HG03575 (cell line): ENCODE data around the gene KCNJ14.
A peak's percentile ranks its signal among the peaks of the same experiment; 100 is the strongest.

Source experiments
- ATAC-seq: cut with Tn5 transposase; IDR thresholded peaks from one replicate; pipeline ENCODE4 v1.9.1; 2021; ENCODE audit not compliant: unreplicated experiment, insufficient number of reproducible peaks, low FRiP score; ENCODE audit errors: extremely low read depth

Gene KCNJ14

DNA sequence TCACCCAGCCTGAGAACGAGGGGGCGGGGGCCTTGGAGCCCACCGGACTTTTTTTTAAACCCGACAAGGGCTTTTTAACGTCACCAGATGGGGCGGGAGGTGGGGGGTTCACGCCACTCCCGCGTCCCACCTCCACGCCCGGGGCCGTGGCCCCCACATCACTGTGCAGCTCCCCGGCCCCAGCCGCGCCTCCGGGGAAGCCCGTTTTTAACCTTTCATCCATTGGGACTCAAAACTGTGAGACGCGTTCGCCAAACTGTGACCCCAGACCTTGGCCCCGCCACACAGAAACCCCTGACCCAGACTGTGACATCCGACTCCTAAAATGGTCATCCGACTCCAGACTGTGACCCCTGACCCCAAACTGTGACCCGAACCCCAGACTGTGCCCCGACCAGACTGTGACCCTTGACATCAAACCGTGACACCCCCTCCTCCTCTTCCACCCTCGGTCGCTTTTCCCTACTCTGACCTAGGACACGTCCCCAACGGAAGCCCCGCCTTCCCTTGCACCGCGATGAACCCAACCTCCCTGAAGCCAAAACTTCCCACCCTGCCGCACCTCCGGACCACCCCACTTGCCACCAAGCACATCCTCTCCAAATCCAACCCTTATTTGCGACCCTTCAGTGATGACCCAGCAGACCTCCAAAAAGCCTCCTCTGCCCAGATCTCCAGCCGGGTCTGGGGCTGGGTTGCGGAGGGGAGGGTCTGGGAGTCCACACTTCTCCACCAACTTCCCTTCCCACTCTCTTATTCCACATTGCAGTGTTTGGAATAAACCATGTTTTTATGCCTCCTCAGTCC lies 11.0 kb upstream of the KCNJ14 start:
- ATAC-seq = no peak

DNA sequence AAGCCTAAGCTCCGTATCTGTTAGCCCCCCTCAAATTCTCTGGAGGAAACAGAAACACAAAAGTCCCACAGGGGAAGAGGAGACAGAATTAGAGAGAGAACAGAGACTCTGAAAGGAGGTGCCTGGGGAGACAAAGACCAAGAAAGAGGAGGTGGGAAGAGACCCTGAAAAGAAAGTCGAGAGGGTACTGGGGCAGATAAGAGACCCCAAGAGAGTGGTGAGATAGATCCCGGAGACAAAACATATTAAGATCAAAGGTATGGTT lies 10.5 kb upstream of the KCNJ14 start:
- no peak for ATAC-seq

- peak; percentile 9 for ATAC-seq
Measured at GRCh38 chr19:48445256-48445605, 10.1 kb upstream of the KCNJ14 start.

DNA sequence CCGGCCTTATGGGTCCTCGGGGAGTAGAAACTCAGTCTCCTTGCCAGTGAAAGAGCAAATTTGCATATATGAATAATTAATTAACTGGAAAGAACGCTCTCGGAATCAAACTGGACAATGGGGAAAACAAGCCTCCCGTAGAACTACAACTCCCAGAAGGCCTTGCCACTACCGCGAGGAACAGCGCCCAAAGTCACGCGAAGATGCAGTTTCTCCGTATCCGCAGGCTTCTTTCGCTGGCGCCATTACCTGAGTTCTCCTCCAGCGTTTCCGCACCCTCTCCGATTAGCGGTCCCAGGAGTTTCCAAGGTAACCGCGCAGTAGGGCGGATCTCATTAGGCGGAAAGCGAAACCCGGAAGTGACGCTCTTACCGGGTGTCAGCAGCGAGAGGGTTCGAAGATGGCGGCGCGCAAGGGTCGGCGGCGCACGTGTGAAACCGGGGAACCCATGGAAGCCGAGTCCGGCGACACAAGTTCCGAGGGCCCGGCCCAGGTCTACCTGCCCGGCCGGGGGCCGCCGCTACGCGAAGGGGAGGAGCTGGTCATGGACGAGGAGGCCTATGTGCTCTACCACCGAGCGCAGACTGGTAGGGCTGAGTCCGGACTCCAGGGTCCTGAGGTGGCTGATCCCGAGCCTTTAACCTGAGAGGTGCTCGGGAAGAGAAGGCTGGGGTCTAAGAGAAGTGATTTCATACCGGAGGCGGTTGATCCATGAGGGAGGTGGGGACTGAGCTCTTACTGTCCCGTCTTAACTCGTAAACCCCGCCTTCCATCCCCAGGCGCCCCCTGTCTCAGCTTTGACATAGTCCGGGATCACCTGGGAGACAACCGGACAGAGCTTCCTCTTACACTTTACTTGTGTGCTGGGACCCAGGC lies 9.5 kb upstream of the KCNJ14 start, which contains the start of gene GRWD1:
Gene GRWD1 (plus strand): TSS at position 378 of the 876 bp plus-strand sequence. CDS start 23 bp downstream, at position 401.
- ATAC-seq = peak; percentile 37

DNA sequence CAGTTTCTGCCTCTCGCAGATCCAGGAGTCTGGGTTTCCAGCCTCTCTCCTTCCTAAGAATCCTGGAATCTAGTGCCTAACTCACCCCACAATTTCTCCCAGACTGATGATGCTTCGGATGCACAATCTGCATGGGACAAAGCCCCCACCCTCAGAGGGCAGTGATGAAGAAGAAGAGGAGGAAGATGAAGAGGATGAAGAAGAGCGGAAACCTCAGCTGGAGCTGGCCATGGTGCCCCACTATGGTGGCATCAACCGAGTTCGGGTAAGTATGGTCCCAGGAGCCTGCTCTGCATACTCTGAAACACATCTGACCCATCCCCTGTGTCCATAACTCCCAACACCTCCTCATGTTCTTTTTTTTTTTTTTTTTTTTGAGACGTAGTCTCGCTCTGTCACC lies 8.8 kb upstream of the KCNJ14 start:
- no peak for ATAC-seq

DNA sequence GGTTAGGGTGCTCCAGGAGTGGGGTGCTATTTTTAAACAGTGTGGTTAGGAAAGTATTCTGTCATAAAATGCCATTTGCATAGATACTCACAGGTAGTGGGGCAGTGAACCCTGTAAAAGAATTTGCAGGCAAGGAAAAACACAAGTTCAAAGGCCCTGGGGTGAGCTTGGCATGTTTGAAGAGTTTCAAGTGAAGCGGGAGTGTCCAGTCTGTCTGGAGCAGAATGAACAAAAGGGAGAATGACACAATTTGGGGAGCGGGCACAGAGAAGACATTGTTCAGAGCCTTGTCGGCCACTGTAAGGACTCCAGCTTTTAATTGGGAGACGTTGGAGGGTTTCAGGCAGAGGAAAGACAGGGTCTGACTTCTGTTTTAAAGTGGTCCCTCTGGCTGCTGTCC lies 6.8 kb upstream of the KCNJ14 start:
- ATAC-seq = no peak

DNA sequence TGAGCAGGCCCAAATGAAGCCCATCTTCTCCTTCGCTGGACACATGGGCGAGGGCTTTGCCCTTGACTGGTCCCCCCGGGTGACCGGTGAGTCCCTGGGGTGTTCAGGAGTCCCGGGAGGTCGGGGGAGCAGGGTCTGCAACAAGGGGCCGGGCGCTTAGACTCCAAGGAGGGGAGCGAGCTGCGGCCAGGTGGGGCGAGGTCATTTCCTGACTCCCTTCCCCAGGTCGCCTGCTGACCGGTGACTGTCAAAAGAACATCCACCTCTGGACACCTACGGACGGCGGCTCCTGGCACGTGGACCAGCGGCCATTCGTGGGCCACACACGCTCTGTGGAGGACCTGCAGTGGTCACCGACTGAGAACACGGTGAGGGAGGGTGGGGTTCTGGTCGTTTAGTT lies 4.9 kb upstream of the KCNJ14 start:
- no peak for ATAC-seq

DNA sequence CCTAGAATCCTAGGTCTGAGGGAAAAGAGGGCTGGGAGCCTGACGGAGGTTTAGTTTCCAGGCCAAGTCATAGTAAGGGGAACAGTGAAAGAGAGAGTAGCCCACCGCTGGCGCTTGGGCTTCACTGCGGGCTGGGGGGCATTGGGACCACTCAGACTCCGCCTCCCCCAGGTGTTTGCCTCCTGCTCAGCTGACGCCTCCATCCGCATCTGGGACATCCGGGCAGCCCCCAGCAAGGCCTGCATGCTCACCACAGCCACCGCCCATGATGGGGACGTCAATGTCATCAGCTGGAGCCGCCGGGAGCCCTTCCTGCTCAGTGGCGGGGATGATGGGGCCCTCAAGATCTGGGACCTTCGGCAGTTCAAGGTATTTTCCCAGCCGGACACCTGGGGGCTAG lies 4.5 kb upstream of the KCNJ14 start:
- no peak for ATAC-seq

DNA sequence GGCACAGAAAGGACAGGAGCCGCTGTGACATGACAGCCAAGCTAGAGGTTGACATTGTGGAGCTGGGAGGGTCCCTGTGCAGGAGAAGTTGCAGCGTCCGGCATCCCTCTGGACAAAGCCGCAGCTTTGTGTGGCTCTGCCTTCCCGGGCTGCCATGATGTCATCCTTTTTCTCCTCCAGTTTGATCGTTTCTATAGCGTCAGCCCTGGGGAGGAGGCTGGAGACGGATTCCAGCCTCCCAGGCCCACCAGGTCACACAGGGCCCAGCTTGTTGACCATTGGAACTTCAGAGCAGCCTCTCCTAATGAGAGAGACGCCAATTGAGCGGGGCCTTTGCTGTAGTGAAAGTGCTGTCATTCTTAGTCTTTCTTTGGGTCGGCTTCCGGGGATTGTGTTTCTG lies 3.8 kb upstream of the KCNJ14 start:
- ATAC-seq = no peak

GRCh38 chr19:48452289-48453190 lies 2.8 kb upstream of the KCNJ14 start:
- no peak for ATAC-seq

DNA sequence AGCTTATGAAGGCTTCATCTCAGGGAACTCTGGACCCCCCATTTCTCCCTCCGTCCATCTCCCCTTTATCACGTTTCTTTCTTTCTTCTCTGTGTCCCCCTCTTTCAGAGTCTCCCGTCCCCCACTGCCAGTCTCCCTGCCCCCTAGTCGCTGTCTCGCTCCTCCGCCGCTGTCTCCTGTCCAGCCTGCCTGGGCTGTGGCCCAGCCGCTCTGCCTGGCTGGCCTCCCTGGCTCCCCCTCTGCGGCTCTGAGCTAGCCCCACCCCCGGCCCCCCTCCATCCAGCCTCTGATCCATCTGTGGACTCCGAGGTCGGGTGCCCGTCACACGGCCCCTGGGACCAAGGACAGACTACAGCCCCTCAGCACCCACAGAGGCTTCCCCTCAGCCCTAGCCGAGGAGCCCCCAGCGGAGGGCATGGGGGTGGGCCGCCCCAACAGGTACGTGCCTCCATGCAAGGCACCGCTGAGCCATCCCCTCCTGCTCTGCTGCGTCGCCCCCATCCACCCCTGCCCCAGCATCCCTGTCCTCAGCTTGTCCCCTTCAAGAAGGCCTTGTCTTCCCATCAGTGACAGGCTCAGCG lies 1.1 kb upstream of the KCNJ14 start:
- ATAC-seq = no peak

DNA sequence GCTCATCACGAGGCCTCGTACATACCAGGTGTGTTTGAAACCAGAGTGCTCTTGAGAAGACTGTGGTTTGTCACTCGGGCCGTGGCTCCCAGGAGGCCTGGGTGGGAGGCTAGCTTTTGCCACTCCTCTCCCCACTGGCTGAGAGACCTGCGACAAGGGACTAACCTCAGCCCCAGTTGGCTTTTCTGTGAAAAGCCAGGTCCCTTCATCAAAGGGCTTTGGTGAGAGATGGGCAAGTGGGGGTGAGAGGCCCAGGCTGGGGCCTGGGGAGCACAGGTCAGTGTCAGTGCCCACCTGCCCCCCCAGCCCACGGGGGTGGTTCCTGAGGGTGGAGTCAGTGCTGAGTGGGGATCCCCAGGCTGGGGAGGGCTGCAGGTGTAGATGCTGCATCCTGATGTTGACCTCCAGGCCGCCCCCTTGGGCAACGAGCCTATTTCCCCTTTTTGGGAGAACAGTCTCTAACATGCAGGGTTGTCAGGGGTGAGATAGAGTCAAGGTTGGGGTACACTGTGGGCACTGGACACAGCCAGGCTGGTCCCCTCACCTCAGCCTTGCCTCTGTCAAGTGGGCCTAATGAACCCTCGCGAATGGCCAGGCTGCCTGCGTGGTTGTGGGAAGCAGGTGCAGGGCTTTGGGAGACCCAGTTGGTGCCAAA lies 661 bp downstream of the KCNJ14 start:
- no peak for ATAC-seq

- ATAC-seq = no peak
Measured at GRCh38 chr19:48456864-48457263, 1.5 kb downstream of the KCNJ14 start.

DNA sequence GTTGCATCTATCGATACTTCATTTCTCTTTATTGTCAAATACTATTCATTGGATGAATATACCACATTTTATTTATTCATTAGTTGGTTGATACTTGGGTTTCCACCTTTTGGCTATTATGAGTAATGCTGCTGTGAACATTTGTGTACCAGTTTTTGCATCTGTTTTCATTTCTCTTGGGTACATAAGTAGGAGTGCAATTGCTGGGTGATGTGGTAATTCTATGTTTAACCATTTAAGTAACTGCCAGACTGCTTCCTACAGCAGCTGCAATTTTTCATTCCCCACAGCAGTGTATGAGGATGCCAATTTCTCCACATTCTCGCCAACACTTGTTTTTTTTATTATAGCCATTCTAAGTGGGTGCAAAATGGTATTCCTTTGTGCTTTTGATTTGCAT lies 2.6 kb downstream of the KCNJ14 start:
- ATAC-seq = no peak

GRCh38 chr19:48461651-48461981 lies 6.2 kb downstream of the KCNJ14 start:
- no peak for ATAC-seq

DNA sequence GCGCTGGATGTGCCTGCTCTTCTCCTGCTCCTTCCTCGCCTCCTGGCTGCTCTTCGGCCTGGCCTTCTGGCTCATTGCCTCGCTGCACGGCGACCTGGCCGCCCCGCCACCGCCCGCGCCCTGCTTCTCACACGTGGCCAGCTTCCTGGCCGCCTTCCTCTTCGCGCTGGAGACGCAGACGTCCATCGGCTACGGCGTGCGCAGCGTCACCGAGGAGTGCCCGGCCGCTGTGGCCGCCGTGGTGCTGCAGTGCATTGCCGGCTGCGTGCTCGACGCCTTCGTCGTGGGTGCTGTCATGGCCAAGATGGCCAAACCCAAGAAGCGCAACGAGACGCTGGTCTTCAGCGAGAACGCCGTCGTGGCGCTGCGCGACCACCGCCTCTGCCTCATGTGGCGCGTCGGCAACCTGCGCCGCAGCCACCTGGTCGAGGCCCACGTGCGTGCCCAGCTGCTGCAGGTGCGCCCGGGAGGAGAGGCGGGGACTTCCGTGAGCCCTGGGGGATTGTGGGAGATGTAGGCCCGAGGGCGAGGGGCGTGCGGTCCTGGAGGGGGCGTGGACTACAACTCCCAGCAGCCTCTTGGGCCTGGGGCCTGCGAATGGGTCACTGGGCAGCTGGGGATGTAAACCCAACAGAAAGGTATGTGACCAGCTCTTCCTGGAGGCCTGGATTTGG lies 6.7 kb downstream of the KCNJ14 start:
- ATAC-seq = no peak

GRCh38 chr19:48465215-48465614 lies 9.8 kb downstream of the KCNJ14 start:
- no peak for ATAC-seq

- no peak for ATAC-seq
Measured at GRCh38 chr19:48466561-48467325, 11.4 kb downstream of the KCNJ14 start.
